Vagina (tissue), 2 donors: ENCODE measurements around the gene CPNE8. TPM values are rescaled to one million over a fixed set of nuclear protein-coding genes. Genes with fewer than 3 reads are reported as not detected.

Source experiments
- DNase-seq, 2 donors: peaks; one replicate each; pipeline ENCODE4 v3.0.0-alpha.2; 2017; ENCODE audit errors: extremely low spot score in 2 of 2
- H3K27ac ChIP-seq: fragments of 200-600 bp; sonication (generic); one replicate; pipeline ENCODE4 v1.5.1; 2019
- H3K27me3 ChIP-seq: fragments of 200-600 bp; sonication (generic); one replicate; pipeline ENCODE4 v1.5.1; 2019
- H3K36me3 ChIP-seq, 2 donors: fragments of 200-600 bp; sonication (generic); one replicate each; pipeline ENCODE4 v1.5.1; 2017 to 2019
- H3K4me1 ChIP-seq: fragments of 200-600 bp; sonication (generic); one replicate; pipeline ENCODE4 v1.5.1; 2019
- H3K4me3 ChIP-seq, 2 donors: fragments of 200-600 bp; sonication (generic); 1 replicate in 1 of 2; 2 replicates in 1 of 2; pipeline ENCODE4 v1.5.1; 2016 to 2019
- H3K9me3 ChIP-seq: fragments of 200-600 bp; sonication (generic); one replicate; pipeline ENCODE4 v1.5.1; 2019
- CTCF ChIP-seq, 3 experiments: fragments of 450-650 bp in 2 of 3; fragments of 200-600 bp in 1 of 3; sonication (generic) in 1 of 3; IDR thresholded peaks; one replicate each; pipeline ENCODE4 v1.5.1; 2017 to 2019; ENCODE audit warnings: antibody characterized with exemption in 3 of 3, mild to moderate bottlenecking in 2 of 3, moderate library complexity in 2 of 3
- POLR2A ChIP-seq, 2 donors: fragments of 450-650 bp; IDR thresholded peaks; one replicate each; pipeline ENCODE4 v1.6.1; 2017; ENCODE audit warnings: antibody characterized with exemption in 2 of 2, mild to moderate bottlenecking in 2 of 2, moderate library complexity in 2 of 2
- POLR2AphosphoS5 ChIP-seq, 2 donors: sonication (generic); formaldehyde crosslinking; IDR thresholded peaks; one replicate each; pipeline ENCODE4 v1.9.0; 2017; ENCODE audit warnings: antibody characterized with exemption in 2 of 2, mild to moderate bottlenecking in 2 of 2, low read depth in 1 of 2; ENCODE audit not compliant: insufficient read depth in 1 of 2
- intact Hi-C: fragments of 100-400 bp; cut with DNase I; formaldehyde crosslinking; loops from one replicate; pipeline ENCODE4 v1.15.1; 2023
- total RNA-seq: library from RNA; depleted of rRNA; stranded (reverse); fragments of >200 nt; gene quantifications from one replicate; pipeline ENCODE4 v1.2.3, GENCODE V29; 2016

The CPNE8 gene
- total RNA-seq, 1 donor from 2014 or later: 15.0 TPM

GRCh38 chr12:38921025-38921677, 15.8 kb upstream of the CPNE8 start:
- no peak for DNase-seq
- no peak overlapping the region for H3K4me3 ChIP-seq
- intact Hi-C loops: no loop called here

GRCh38 chr12:38919191-38919590, 13.8 kb upstream of the CPNE8 start:
- no peaks in the 10 kb centered on the region for H3K9me3 ChIP-seq
- H3K4me1 ChIP-seq: no peaks in the 10 kb centered on the region
- intact Hi-C loops: no loop called here
- no peak overlapping the region for H3K4me3 ChIP-seq
- no peak for DNase-seq
- H3K27me3 ChIP-seq: no peaks in the 10 kb centered on the region
- no peaks in the 10 kb centered on the region for H3K36me3 ChIP-seq
- H3K27ac ChIP-seq: no peak overlapping the region
- TF ChIP-seq POLR2A (IDR thresholded peaks at IDR 0.05) (no peak), POLR2AphosphoS5 (IDR thresholded peaks at IDR 0.05; ENCODE audit: insufficient read depth in 1 of 2, low read depth in 1 of 2) (no peak), CTCF (IDR thresholded peaks at IDR 0.05) (no peak)

More at GRCh38 chr12:38921025-38921677, 15.8 kb upstream of the CPNE8 start:
- Histone ChIP-seq H3K27ac (no peak overlapping the region), H3K27me3 (no peaks in the 10 kb centered on the region), H3K36me3 (no peaks in the 10 kb centered on the region), H3K4me1 (no peaks in the 10 kb centered on the region), H3K9me3 (no peaks in the 10 kb centered on the region)
- TF ChIP-seq POLR2A (IDR thresholded peaks at IDR 0.05) (no peak), CTCF (IDR thresholded peaks at IDR 0.05) (no peak), POLR2AphosphoS5 (IDR thresholded peaks at IDR 0.05; ENCODE audit: insufficient read depth in 1 of 2, low read depth in 1 of 2) (no peak)

- H3K36me3 ChIP-seq: no peaks in the 10 kb centered on the region
- H3K27me3 ChIP-seq: no peaks in the 10 kb centered on the region
- no peaks in the 10 kb centered on the region for H3K4me1 ChIP-seq
- no peak for DNase-seq
- H3K27ac ChIP-seq: no peak overlapping the region
- TF ChIP-seq CTCF (IDR thresholded peaks at IDR 0.05) (no peak), POLR2AphosphoS5 (IDR thresholded peaks at IDR 0.05; ENCODE audit: insufficient read depth in 1 of 2, low read depth in 1 of 2) (no peak), POLR2A (IDR thresholded peaks at IDR 0.05) (no peak)
- intact Hi-C loops: no loop called here
- no peaks in the 10 kb centered on the region for H3K9me3 ChIP-seq
- no peak overlapping the region for H3K4me3 ChIP-seq
Observed at GRCh38 chr12:38915429-38916182, 10.2 kb upstream of the CPNE8 start.

GRCh38 chr12:38912116-38912515, 6.7 kb upstream of the CPNE8 start:
- TF ChIP-seq POLR2A (IDR thresholded peaks at IDR 0.05) (no peak), POLR2AphosphoS5 (IDR thresholded peaks at IDR 0.05; ENCODE audit: insufficient read depth in 1 of 2, low read depth in 1 of 2) (no peak)
- intact Hi-C loops: no loop called here
- no peak for DNase-seq
- H3K27me3 ChIP-seq: no peaks in the 10 kb centered on the region
- no peak overlapping the region for H3K27ac ChIP-seq
- H3K9me3 ChIP-seq: no peaks in the 10 kb centered on the region
- H3K4me3 ChIP-seq: no peak overlapping the region
- no peaks in the 10 kb centered on the region for H3K36me3 ChIP-seq
- H3K4me1 ChIP-seq: peaks cover 3% of the 10 kb centered on the region

- intact Hi-C loops: no loop called here
- Histone ChIP-seq H3K36me3 (no peaks in the 10 kb centered on the region), H3K27me3 (no peaks in the 10 kb centered on the region), H3K9me3 (no peaks in the 10 kb centered on the region), H3K4me3 (no peak overlapping the region), H3K4me1 (peaks cover 6% of the 10 kb centered on the region), H3K27ac (no peak overlapping the region)
- no peak for DNase-seq
- no peak for TF ChIP-seq POLR2AphosphoS5 (IDR thresholded peaks at IDR 0.05; ENCODE audit: insufficient read depth in 1 of 2, low read depth in 1 of 2)
- TF ChIP-seq CTCF (IDR thresholded peaks at IDR 0.05): no peak
- no peak for TF ChIP-seq POLR2A (IDR thresholded peaks at IDR 0.05)
Observed at GRCh38 chr12:38911611-38912010, 6.2 kb upstream of the CPNE8 start.
